Ovary (tissue), 1 donor: ENCODE measurements around the gene THRA.

ENCODE experiments used
- EP300 ChIP-seq: sonication (generic); formaldehyde crosslinking; IDR thresholded peaks from one replicate; pipeline ENCODE4 v1.6.1; 2017; ENCODE audit warnings: antibody characterized with exemption
- POLR2A ChIP-seq: fragments of 450-650 bp; IDR thresholded peaks from one replicate; pipeline ENCODE4 v1.6.1; 2017; ENCODE audit warnings: antibody characterized with exemption, mild to moderate bottlenecking, moderate library complexity

DNA sequence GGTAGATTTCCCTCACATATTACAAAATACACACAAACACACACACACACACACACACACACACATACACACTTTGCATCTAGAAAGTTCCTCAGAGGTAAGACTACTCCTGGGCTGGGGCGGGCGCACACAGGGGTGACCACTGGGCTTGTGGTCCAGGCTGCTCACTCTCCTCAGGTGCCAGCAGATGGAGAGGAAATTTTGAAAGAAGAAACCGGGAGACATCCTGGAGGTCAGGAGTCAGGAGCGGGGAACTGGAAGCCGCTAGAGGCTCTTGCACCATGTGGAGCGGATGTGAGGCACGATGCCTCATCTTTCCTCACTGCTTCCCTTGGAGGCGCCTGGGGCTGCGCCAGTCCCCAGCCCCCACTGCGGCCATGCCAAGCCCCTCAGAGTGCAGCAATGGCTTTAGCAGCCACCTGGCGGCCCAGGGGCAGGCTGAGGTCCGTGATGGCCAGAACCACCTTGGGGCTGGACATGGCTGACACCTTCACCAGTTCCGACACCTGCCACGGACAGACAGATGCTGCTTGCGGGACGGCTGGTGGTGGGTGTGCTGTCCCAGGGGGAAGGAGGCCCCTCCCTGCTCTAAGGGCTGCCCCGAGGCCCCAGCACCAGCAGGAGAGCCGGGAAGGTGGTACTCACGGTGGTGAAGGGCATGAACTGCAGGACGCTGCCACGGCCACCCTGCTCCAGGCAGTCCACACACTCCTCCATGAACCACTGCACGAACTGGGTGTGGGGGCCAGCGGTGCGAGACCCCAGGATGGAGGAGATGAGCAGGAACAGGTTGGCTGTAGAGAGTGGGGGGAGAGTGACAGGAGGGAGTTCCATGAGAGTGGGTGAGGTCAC is 43.4 kb upstream of the THRA start:
- no peak for TF ChIP-seq POLR2A
- TF ChIP-seq EP300: no peak
